GM18499 (cell line): Measurements from ENCODE around the gene CD93.

ENCODE experiments used
- ATAC-seq: cut with Tn5 transposase; IDR thresholded peaks from one replicate; pipeline ENCODE4 v1.9.1; 2021; ENCODE audit warnings: moderate number of reproducible peaks; ENCODE audit not compliant: insufficient read depth, unreplicated experiment

The CD93 gene

GRCh38 chr20:23085436-23086055 is 578 bp downstream of the CD93 start:
- no peak for ATAC-seq

- ATAC-seq: no peak
Measured at GRCh38 chr20:23084845-23085365, 1.2 kb downstream of the CD93 start.

- no peak for ATAC-seq
Measured at GRCh38 chr20:23084282-23084844, 1.8 kb downstream of the CD93 start.

GRCh38 chr20:23083553-23084220 is 2.4 kb downstream of the CD93 start:
- no peak for ATAC-seq

GRCh38 chr20:23082846-23083552 is 3.1 kb downstream of the CD93 start:
- no peak for ATAC-seq

GRCh38 chr20:23081263-23081819 is 4.8 kb downstream of the CD93 start:
- ATAC-seq: no peak

- ATAC-seq: no peak
Measured at GRCh38 chr20:23080521-23080920, 5.6 kb downstream of the CD93 start.

- no peak for ATAC-seq
Measured at GRCh38 chr20:23079926-23080325, 6.2 kb downstream of the CD93 start.

GRCh38 chr20:23079016-23079351 is 7.1 kb downstream of the CD93 start:
- no peak for ATAC-seq

- no peak for ATAC-seq
Measured at GRCh38 chr20:23078351-23079015, 7.6 kb downstream of the CD93 start.

GRCh38 chr20:23077277-23077676 is 8.8 kb downstream of the CD93 start:
- no peak for ATAC-seq

GRCh38 chr20:23074052-23074451 is 12.1 kb downstream of the CD93 start:
- ATAC-seq: no peak

- no peak for ATAC-seq
Measured at GRCh38 chr20:23072892-23073586, 13.1 kb downstream of the CD93 start.

- no peak for ATAC-seq
Measured at GRCh38 chr20:23071996-23072395, 14.1 kb downstream of the CD93 start.

GRCh38 chr20:23071398-23071797 is 14.7 kb downstream of the CD93 start:
- ATAC-seq: no peak

GRCh38 chr20:23069108-23069507 is 17.0 kb downstream of the CD93 start:
- ATAC-seq: no peak

GRCh38 chr20:23068283-23068682 is 17.8 kb downstream of the CD93 start:
- no peak for ATAC-seq

- ATAC-seq: no peak
Measured at GRCh38 chr20:23066772-23067171, 19.4 kb downstream of the CD93 start.

GRCh38 chr20:23065266-23066201 is 20.6 kb downstream of the CD93 start:
- no peak for ATAC-seq
